T-helper 1 cell treated with Interleukin-12 subunit alpha and Interleukin-12 subunit beta and Interleukin-4 antibody, amounts not matched to agents 30 ng/mL and 1 ng/mL, for 36 hours (primary cell): ENCODE measurements around the gene DDHD1. TPM values are rescaled to one million over a fixed set of nuclear protein-coding genes. Genes with fewer than 3 reads are reported as not detected.

Source experiments
- intact Hi-C: fragments of 100-400 bp; cut with micrococcal nuclease; formaldehyde crosslinking; loops from one replicate; pipeline ENCODE4 v1.15.1; 2024
- total RNA-seq: library from RNA; stranded (reverse); gene quantifications from 2 replicates; pipeline ENCODE4 v1.2.3, GENCODE V29; 2022

DDHD1 gene
- 114 and 124 TPM in 2 replicates for total RNA-seq

DNA sequence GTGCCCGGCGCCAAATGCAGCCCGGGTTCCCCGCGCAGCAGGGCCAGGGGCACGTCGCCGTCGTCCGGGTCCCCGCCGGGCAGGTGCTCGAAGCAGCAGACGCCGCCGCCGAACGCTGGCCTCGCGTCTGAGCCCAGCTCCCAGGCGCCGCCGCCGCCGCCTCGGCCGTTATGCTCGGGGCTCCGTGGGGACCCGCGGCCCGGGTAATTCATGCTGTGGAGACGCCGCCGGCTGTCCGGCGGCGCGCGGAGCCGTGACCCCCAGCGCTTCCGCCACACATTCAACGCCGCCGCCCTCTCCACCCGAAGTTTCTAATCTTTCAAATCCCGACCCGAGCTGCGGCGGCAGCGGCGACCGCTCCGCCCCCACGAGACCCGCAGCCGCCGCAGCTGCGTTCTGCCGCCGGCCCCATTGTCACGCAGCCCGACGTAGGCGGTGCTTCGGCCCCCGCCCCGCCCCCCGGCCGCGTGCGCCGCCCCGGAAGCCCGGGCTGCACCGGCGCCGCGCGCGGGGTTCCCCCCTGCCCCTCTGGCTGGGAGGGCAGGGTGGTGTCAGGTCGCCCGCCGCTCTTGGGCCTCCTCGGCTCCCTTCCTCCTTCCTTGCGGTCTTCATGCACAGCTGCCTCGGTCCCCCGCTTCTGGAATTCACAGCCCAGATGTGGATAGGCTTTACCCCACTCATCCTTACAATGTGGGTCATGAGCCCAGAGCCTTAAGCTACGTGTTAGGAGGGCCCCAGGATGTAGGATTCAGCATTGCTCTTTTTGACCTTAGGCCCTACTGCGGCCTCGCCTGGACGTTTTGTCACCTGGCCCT is at the start of gene DDHD1:
Gene DDHD1, minus strand, starts transcription at position 437 of the 815 bp plus-strand sequence. Its CDS starts 225 bp downstream, at position 212.
- intact Hi-C loops: loop anchor here (1.0 to 5.0 kb wide), 16 partner anchors 9 to 1306 kb away; partner anchors contain the start of genes CDKN3, GNPNAT1, PSMC6 and STYX

DNA sequence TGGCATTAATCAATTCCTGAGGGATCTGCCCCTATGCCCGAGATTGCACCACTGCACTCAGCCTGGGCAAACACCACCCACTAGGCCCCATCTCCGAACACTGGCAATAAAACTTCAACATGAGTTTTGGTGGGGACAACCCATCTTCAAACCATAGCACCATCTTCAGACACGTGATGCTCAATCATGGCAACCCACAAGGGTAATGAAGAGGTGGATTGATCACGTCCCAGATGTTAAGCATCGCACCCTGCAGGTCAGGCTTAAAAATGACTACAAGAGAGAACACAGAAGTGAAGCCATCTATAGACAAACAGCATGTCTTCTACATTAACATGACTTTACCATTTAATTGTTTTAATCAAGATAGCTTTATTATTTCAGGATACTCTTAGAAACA is 42.8 kb upstream of the DDHD1 start:
- intact Hi-C loops: no loop called here

DNA sequence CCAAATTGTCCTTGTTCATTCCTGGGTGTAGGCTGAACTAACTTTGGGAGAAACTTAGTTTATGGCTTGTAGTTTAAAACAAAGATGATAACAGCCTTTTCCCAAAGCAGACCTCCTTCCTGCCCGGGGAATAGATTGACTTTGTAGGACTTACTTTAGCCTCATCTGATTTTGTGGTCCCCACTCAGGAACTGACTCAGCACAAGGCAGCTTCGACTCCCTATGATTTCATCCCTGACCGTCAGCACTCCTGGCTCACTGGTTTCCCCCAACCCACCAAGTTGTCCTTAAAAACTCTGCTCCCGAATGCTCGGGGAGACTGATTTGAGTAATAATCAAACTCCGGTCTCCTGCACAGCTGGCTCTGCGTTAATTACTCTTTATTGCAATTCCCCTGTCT is 40.1 kb upstream of the DDHD1 start:
- intact Hi-C loops: no loop called here

- intact Hi-C loops: no loop called here
Observed at GRCh38 chr14:53192052-53192760, 39.1 kb upstream of the DDHD1 start.

DNA sequence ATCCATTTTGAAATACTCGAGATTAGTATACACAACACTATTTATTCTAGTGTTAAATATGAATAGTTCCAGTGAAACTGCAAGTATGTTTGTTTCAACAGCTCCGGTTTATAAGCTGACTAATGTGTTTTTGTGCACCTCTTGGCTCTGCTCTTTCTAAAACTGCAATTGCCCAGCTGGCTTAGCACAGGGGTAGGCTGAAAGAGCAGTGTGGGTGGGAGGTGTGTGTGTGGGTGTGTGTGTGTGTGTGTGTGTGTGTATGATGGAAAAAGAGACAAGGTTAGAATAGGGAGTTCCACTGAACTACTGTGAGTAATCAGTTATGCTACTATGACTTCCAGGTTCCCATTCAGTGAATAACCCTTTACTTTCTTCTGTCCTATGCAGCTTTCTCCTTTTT is 37.8 kb upstream of the DDHD1 start:
- intact Hi-C loops: no loop called here

DNA sequence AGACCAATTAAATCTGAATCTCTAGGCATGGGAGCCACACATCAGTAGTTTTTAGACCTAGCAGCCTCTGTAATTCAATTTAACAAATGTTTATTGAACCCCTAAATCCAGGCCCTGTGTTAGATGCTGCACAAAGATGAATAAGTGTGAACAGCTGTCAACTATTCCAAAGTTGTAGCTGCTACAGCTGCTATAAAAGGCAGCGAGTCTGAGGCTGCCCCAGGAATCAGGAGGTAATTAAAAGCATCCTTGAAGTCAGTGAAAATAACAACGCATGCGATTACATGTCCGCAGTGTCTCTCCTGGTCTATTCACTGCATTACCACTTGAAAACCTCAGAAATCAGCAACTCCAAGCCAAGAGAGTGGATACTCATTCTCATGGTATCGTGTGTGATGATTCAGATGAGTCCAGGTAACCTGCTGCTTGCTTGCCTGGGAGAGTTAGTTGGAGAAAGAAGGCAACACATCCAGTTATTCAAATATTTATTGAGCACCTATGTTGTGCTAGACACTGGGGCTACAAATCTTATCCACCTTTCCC is 34.9 kb upstream of the DDHD1 start:
- intact Hi-C loops: loop anchor here (10.0 kb wide), 1 partner anchor 363 kb away; no protein-coding TSS in a partner anchor

DNA sequence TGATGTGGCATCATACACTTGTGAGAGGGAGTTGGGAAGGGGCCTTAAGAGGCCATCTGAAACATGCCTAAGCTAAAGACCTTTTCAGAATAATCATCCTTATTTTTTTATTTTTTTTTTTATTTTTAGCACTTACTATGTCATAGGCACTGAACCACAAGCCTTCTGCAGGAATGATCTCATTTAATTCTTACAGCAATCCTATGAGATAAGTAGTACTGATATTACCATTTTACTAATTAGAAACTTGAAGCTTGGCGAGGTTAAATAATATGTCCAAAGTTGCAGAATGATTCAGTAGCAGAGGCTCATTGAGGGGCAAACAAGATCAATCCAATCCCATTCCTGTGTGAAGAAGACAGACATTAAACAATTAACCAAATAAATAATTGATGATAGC is 33.4 kb upstream of the DDHD1 start:
- intact Hi-C loops: loop anchor here (10.0 kb wide), 1 partner anchor 362 kb away; no protein-coding TSS in a partner anchor

DNA sequence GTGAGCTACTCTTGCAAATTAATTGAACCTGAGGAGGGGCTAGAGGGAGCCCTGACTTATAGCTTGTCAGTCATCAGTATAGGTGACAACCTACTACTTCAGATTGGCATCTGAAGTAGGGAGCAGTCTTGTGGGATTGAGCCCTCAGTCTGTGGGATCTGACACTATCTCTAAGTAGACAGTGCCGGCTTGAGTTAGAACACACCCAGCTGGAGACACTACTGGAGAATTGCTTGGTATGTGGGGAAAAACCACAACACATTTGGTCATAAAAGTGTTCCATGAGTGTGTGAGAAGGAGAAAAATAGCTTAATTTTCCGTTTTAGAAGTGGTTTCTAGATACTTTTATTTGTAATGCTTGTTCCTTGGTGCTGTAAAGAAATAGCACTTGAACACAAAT is 30.5 kb upstream of the DDHD1 start:
- intact Hi-C loops: loop anchor here (10.0 kb wide), 1 partner anchor 359 kb away; no protein-coding TSS in a partner anchor

GRCh38 chr14:53183056-53183455 is 29.9 kb upstream of the DDHD1 start:
- intact Hi-C loops: loop anchor here (10.0 kb wide), 1 partner anchor 358 kb away; no protein-coding TSS in a partner anchor

DNA sequence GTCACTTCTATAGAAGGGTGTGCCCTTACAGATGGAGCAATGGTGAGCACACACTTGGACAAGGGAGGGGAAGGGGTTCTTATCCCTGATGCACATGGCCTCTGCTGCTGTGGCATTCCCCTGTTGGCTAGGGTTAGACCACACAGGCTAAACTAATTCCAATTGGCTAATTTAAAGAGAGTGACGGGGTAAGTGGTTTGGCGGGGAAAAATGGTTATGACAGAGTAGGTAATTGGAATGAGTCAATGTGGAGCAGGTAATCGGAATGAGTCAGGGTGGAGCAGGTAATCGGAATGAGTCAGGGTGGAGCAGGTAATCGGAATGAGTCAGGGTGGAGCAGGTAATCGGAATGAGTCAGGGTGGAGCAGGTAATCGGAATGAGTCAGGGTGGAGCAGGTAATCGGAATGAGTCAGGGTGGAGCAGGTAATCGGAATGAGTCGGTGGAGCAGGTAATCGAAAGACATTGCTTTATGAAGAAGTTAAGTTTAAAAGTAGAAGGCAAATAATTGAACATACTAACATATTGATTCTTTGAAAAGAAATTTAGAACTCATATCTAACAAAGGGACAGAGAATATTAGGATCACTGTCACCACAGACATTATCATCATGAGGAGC is 28.4 kb upstream of the DDHD1 start:
- intact Hi-C loops: loop anchor here (10.0 kb wide), 1 partner anchor 357 kb away; no protein-coding TSS in a partner anchor

GRCh38 chr14:53180272-53181221 is 27.4 kb upstream of the DDHD1 start:
- intact Hi-C loops: loop anchor here (1.0 to 10.0 kb wide), 3 partner anchors 27 to 356 kb away; partner anchors contain the start of gene DDHD1

- intact Hi-C loops: loop anchor here (1.0 to 10.0 kb wide), 3 partner anchors 26 to 355 kb away; partner anchors contain the start of gene DDHD1
Observed at GRCh38 chr14:53179486-53180005, 26.4 kb upstream of the DDHD1 start.

DNA sequence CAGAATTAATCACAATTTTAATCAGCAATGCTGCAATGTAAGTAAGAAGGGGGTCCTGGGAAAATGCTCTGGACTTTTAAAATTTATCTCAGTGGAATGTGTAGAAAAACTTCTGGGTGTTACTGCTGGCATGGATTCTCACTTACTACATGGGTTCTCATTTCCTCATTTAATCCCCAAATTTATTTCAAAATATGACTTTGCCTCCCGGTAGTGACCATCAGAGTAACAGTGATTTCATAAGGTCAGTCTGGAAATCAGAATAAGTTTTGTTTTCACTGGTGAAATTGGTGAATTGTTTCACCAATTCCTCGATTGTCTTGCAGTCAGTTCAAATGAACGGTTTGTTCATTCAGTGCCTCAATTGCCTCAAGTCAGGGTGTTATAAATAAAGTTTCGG is 22.3 kb upstream of the DDHD1 start:
- intact Hi-C loops: no loop called here

GRCh38 chr14:53174918-53175317 is 21.8 kb upstream of the DDHD1 start:
- intact Hi-C loops: no loop called here

- intact Hi-C loops: no loop called here
Observed at GRCh38 chr14:53168786-53169185, 15.7 kb upstream of the DDHD1 start.

DNA sequence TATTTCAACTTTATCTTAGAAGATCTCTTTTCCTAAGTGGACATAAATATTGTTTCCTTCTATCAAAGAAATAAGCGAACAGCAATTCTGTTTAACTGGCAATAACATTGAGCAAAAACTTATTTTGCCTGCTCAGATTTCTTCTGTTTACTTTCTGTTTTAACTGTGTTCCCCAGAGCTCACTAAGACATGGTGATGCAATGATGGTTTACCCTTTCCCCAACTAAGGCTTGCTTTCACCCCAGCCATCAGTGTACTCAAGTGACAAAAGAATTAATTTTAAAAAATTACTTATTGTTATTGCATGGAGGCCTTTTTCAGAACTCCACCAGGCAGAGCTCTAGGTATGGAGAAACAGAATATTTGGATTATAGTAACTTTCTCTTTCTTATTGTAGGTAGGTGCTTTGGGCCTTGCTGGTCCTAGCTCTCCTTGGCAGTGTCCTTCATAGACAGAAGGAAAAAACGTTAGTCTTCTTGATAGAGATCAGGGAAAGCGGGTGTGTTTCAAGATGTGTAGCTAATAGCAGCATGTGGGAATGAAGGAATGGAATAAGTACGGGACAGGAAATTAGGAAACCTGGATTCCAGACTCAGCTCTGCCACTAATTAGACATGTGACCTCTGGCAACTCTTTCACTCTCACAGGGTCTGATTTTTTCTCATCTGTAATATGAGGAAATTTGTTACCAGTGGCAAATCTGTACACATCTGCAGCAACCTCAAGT is 14.6 kb upstream of the DDHD1 start:
- intact Hi-C loops: no loop called here

DNA sequence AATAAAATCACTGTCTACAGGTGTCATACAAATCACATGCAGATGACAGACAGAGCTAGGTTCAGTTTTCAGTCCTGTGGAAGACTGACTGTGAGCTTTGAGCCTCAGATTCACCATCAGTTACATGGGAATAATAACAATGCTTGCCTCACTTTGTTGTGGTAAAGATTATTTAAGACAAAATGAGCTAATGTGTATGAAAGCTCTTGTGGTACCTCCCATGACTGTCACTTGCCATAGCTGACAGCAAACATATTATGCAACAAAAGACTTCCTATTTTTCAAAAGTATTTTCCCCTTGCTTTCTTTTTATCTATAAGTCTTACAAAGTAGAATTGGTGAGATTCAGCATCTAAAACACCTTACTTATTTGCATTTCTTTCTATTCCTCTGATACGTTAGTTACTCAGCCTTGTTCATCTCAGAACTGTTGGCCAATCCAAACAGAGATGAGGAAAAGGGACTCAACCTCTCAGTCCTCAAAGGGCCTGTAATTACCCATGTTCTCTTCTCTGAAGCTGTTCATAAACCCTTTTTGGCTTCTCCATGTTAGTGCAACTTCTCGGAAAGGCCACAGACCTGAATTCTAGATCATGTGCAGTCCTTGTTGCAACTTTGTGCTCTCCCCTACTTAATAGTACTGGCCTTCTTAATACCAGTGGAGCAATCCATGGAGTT is 8.8 kb upstream of the DDHD1 start:
- intact Hi-C loops: no loop called here

- intact Hi-C loops: no loop called here
Observed at GRCh38 chr14:53156238-53156637, 3.1 kb upstream of the DDHD1 start.
